ENCODE data around the gene STOX2. TPM values are rescaled to one million over a fixed set of nuclear protein-coding genes. Genes with fewer than 3 reads are reported as not detected.

STOX2 gene
- total and polyA plus RNA-seq, 2 of the 8 experiments (the other 6 are each of a cell fraction or from before 2014, with no cell fraction given): 5.5 to 20.0 TPM

- Histone ChIP-seq H3K4me2 (ENCODE audit: insufficient read depth in 1 of 2, low read depth in 2 of 2, low read length in 2 of 2) (no peak overlapping the region; a peak in 1 of 4 replicates), H2BK15ac (ENCODE audit: low read length) (no peak overlapping the region), H3K14ac (ENCODE audit: insufficient read length) (no peak overlapping the region), H3K4me3 (ENCODE audit: extremely low read depth in 1 of 4, insufficient read depth in 2 of 4, low read depth in 3 of 4, low read length in 4 of 4) (no peak overlapping the region), H4K8ac (ENCODE audit: extremely low read depth, insufficient read depth, low read length) (no peak overlapping the region), H3K18ac (ENCODE audit: extremely low read depth, low read length) (no peak overlapping the region), H4K20me1 (replicated peaks in 1 of 2; ENCODE audit: control insufficient read depth in 1 of 2, insufficient read depth in 2 of 2, low read length in 2 of 2) (no peaks in the 10 kb centered on the region), H2AFZ (ENCODE audit: low read length) (no peak overlapping the region), H3K4ac (replicated peaks; ENCODE audit: insufficient read length, low read depth, low read length) (no peak overlapping the region), H2AK5ac (ENCODE audit: low read depth, low read length) (no peak overlapping the region), H3K4me1 (replicated peaks in 1 of 4; ENCODE audit: control insufficient read depth in 3 of 4, insufficient read depth in 4 of 4, low read length in 3 of 4) (peaks cover 4 to 9% (median 5%) of the 10 kb centered on the region in 4 experiments; a peak in 4 of 7 replicates), H3K9ac (replicated peaks in 1 of 4; ENCODE audit: extremely low read depth in 1 of 4, low read depth in 3 of 4, low read length in 3 of 4) (no peak overlapping the region), H3K27me3 (replicated peaks in 1 of 4; ENCODE audit: control insufficient read depth in 3 of 4, extremely low read depth in 1 of 4, insufficient read depth in 3 of 4, low read length in 3 of 4) (peaks cover 1 to 39% (median 23%) of the 10 kb centered on the region in 4 experiments; a peak in 6 of 7 replicates), H3K36me3 (ENCODE audit: control insufficient read depth in 2 of 4, insufficient read depth in 4 of 4, low read length in 3 of 4) (no peaks in the 10 kb centered on the region), H3K27ac (ENCODE audit: low read depth, low read length) (no peak overlapping the region), H4K91ac (replicated peaks; ENCODE audit: insufficient read length, low read length) (no peak overlapping the region), H3K23ac (ENCODE audit: insufficient read length) (no peak overlapping the region), H2BK5ac (ENCODE audit: low read depth, low read length) (no peak overlapping the region), H3K79me2 (ENCODE audit: control insufficient read depth in 1 of 2, insufficient read depth in 2 of 2, low read length in 2 of 2) (peaks cover 0 to 37% of the 10 kb centered on the region in 2 experiments; a peak in 2 of 4 replicates), H4K5ac (ENCODE audit: insufficient read length, low read depth, low read length) (no peak overlapping the region), H2BK12ac (ENCODE audit: low read depth, low read length) (no peak overlapping the region), H3K9me3 (ENCODE audit: insufficient read depth in 2 of 2, low read depth in 1 of 2, low read length in 1 of 2) (no peaks in the 10 kb centered on the region), H3K23me2 (ENCODE audit: low read depth, low read length) (peaks cover 16% of the 10 kb centered on the region), H2BK20ac (ENCODE audit: low read length) (no peak overlapping the region), H3K56ac (replicated peaks; ENCODE audit: insufficient read length, low read depth, low read length) (no peak overlapping the region), H2BK120ac (replicated peaks; ENCODE audit: low read depth, low read length) (no peak overlapping the region), H3K79me1 (ENCODE audit: low read depth, low read length) (0 out of 2 replicates have a peak, but pooled peaks cover 2% of the 10 kb centered on the region)
- FAIRE-seq (no peak), DNase-seq (ENCODE audit: low read depth in 1 of 2, low spot score in 2 of 2) (no peak)
- POLR2A ChIA-PET (ENCODE audit: partially characterized antibody): no interaction called here
- CTCF ChIA-PET (ENCODE audit: partially characterized antibody): interaction anchor here (0.7 to 1.3 kb wide), 2 partner anchors 69 to 185 kb away, joined by 3 to 4 read pairs; no protein-coding TSS in a partner anchor
- TF ChIP-seq SP2 (IDR thresholded peaks at IDR 0.05; ENCODE audit: low read length): no peak
These were observed 4.1 kb downstream of the STOX2 start for GRCh38 chr4:183909187-183909586.
